GM12878 (cell line): ENCODE measurements around the gene GAGE10. TPM values are rescaled to one million over a fixed set of nuclear protein-coding genes. Genes with fewer than 3 reads are reported as not detected.

ENCODE experiments used
- ATAC-seq: fragments of 200-7000 bp; cut with Tn5 transposase; 3 replicates; pipeline ENCODE4 v1.9.1; 2020; ENCODE audit warnings: mild to moderate bottlenecking, moderate library complexity
- BruUV-seq: library from RNA; stranded (reverse); fragments of 400-500 nt; replicated peaks from 2 replicates; lab custom pipeline; 2021; lab: Mats Ljungman, UMichigan
- CTCF ChIA-PET: fragments of 300-600 bp; sonication (Branson Sonifier 250); formaldehyde crosslinking; extraction: SDS; loops from one replicate; lab custom pipeline; 2021; ENCODE audit warnings: inconsistent platforms; lab: Yijun Ruan, JAX
- POLR2A ChIA-PET: fragments of 350-600 bp; formaldehyde crosslinking; extraction: SDS; loops from one replicate; lab custom pipeline; 2021; ENCODE audit warnings: inconsistent platforms; lab: Charles Lee
- RAD21 ChIA-PET: fragments of 300-600 bp; sonication (Branson Sonifier 250); formaldehyde crosslinking; loops from one replicate; lab custom pipeline; 2023; ENCODE audit warnings: antibody characterized with exemption; ENCODE audit not compliant: unreplicated experiment; lab: Charles Lee
- SMC1A ChIA-PET: fragments of 300-600 bp; sonication (Branson Sonifier 250); formaldehyde crosslinking; loops from one replicate; lab custom pipeline; 2023; ENCODE audit not compliant: unreplicated experiment, uncharacterized antibody; lab: Charles Lee
- DNase-seq: peaks from one replicate; pipeline ENCODE4 v3.0.0-alpha.2; 2011; ENCODE audit warnings: low read depth, low spot score
- FAIRE-seq: peaks from 3 replicates; lab custom pipeline; 2011; peaks lifted over from hg19 to GRCh38; lab: Jason Lieb, UNC
- H2AFZ ChIP-seq: 2 replicates; pipeline ENCODE4 v1.6.0; 2011; ENCODE audit warnings: low read depth, low read length, control low read depth; ENCODE audit not compliant: control insufficient read depth
- H3K27ac ChIP-seq: 2 replicates; pipeline ENCODE4 v1.5.1; 2011; ENCODE audit warnings: control low read depth; ENCODE audit not compliant: control insufficient read depth, insufficient read depth
- H3K27me3 ChIP-seq, 2 experiments: replicated peaks in 1 of 2; 2 replicates each; pipeline versions ENCODE4 v1.6.0 to v1.6.1; 2011; ENCODE audit warnings: low read length in 1 of 2; ENCODE audit not compliant: control insufficient read depth in 2 of 2, insufficient read depth in 2 of 2
- H3K36me3 ChIP-seq, 2 experiments: 2 replicates each; pipeline ENCODE4 v1.5.1; 2011; ENCODE audit warnings: low read length in 1 of 2; ENCODE audit not compliant: control insufficient read depth in 2 of 2, insufficient read depth in 2 of 2
- H3K4me1 ChIP-seq: 2 replicates; pipeline ENCODE4 v1.6.1; 2011; ENCODE audit warnings: mild to moderate bottlenecking, low read length, moderate library complexity, mixed read lengths; ENCODE audit not compliant: control insufficient read depth, insufficient read depth
- H3K4me2 ChIP-seq: 2 replicates; pipeline ENCODE4 v1.6.0; 2011; ENCODE audit warnings: control low read depth; ENCODE audit not compliant: control insufficient read depth, insufficient read depth
- H3K4me3 ChIP-seq: fragments of 200-600 bp; sonication (generic); 2 replicates; pipeline ENCODE4 v1.5.1; 2016
- H3K79me2 ChIP-seq: 2 replicates; pipeline ENCODE4 v1.6.0; 2011; ENCODE audit warnings: low read length; ENCODE audit not compliant: control insufficient read depth, insufficient read depth
- H3K9ac ChIP-seq: 2 replicates; pipeline ENCODE4 v1.8.0; 2011; ENCODE audit warnings: low read length, control low read depth, mixed read lengths; ENCODE audit not compliant: control insufficient read depth, insufficient read depth
- H3K9me3 ChIP-seq: replicated peaks from 3 replicates; pipeline ENCODE4 v1.5.1; 2011; ENCODE audit warnings: mild to moderate bottlenecking, low read length; ENCODE audit not compliant: control insufficient read depth, insufficient read depth
- H4K20me1 ChIP-seq: 2 replicates; pipeline ENCODE4 v1.6.0; 2011; ENCODE audit not compliant: control insufficient read depth, insufficient read depth
- BHLHE40 ChIP-seq, 2 experiments: fragments of 450-650 bp in 1 of 2; IDR thresholded peaks; 2 replicates each; pipeline ENCODE4 v1.6.1; 2011 to 2017; ENCODE audit warnings: low read depth in 2 of 2, borderline replicate concordance in 1 of 2, improper control_type of control experiment in 1 of 2, low read length in 1 of 2, mild to moderate bottlenecking in 1 of 2
- CBX5 ChIP-seq: sonication (generic); IDR thresholded peaks from 2 replicates; pipeline ENCODE4 v1.6.1; 2016; ENCODE audit warnings: low read depth, moderate library complexity, mild to moderate bottlenecking, inconsistent platforms
- ESRRA ChIP-seq: IDR thresholded peaks from 2 replicates; pipeline ENCODE4 v1.6.1; 2012; ENCODE audit warnings: mild to moderate bottlenecking, low read length, improper control_type of control experiment
- ETV6 ChIP-seq, 2 experiments: fragments of 450-650 bp in 1 of 2; IDR thresholded peaks in 1 of 2; conservative IDR thresholded peaks in 1 of 2; 2 replicates each; pipeline ENCODE4 v1.6.1; 2014; ENCODE audit warnings: antibody characterized with exemption in 1 of 2, borderline replicate concordance in 1 of 2, low read depth in 1 of 2, mild to moderate bottlenecking in 1 of 2, moderate library complexity in 1 of 2
- MTA3 ChIP-seq: IDR thresholded peaks from 2 replicates; pipeline ENCODE4 v1.6.1; 2012; ENCODE audit warnings: low read length, inconsistent platforms, borderline replicate concordance
- MXI1 ChIP-seq: fragments of 150-350 bp; IDR thresholded peaks from 2 replicates; pipeline ENCODE4 v1.6.1; 2011; ENCODE audit warnings: low read depth, mild to moderate bottlenecking, inconsistent platforms, low read length, improper control_type of control experiment
- PAX8 ChIP-seq: fragments of 450-650 bp; IDR thresholded peaks from 2 replicates; pipeline ENCODE4 v1.6.1; 2017; ENCODE audit warnings: mild to moderate bottlenecking, moderate library complexity
- RELA ChIP-seq: fragments of 450-650 bp; IDR thresholded peaks from 2 replicates; pipeline ENCODE4 v1.8.0; 2014; ENCODE audit warnings: borderline replicate concordance; ENCODE audit not compliant: partially characterized antibody
- SREBF1 ChIP-seq: IDR thresholded peaks from 2 replicates; pipeline ENCODE4 v1.6.1; 2012; ENCODE audit warnings: mild to moderate bottlenecking, low read length
- STAT3 ChIP-seq: IDR thresholded peaks from 2 replicates; pipeline ENCODE4 v1.6.1; 2011; ENCODE audit warnings: low read depth, low read length, improper control_type of control experiment
- TCF7 ChIP-seq: IDR thresholded peaks from 2 replicates; pipeline ENCODE4 v1.6.1; 2014; ENCODE audit warnings: antibody characterized with exemption, borderline replicate concordance
- ZBED1 ChIP-seq: IDR thresholded peaks from 2 replicates; pipeline ENCODE4 v1.6.1; 2016; ENCODE audit warnings: borderline replicate concordance
- ZNF24 ChIP-seq: fragments of 450-650 bp; IDR thresholded peaks from 2 replicates; pipeline ENCODE4 v1.6.1; 2017; ENCODE audit warnings: antibody characterized with exemption, mild to moderate bottlenecking
- ZNF384 ChIP-seq: IDR thresholded peaks from 2 replicates; pipeline ENCODE4 v1.6.1; 2012; ENCODE audit warnings: low read depth, mild to moderate bottlenecking, low read length, improper control_type of control experiment, borderline replicate concordance
- WGBS: methylation state at CpG from one replicate; pipeline ENCODE4 v1.1.6; 2016; ENCODE audit warnings: low lambda C conversion rate; ENCODE audit not compliant: insufficient replicate concordance, insufficient coverage; ENCODE audit errors: missing lambda C conversion rate; 5-methylcytosine and 5-hydroxymethylcytosine counted together
- in situ Hi-C: fragments of 300-500 bp; cut with MboI; formaldehyde crosslinking; loops from 9 replicates; pipeline ENCODE4 v1.14.3; 2018; ENCODE audit warnings: mixed read lengths
- intact Hi-C: fragments of 100-400 bp; cut with micrococcal nuclease; formaldehyde crosslinking; loops from one replicate; pipeline ENCODE4 v1.14.2; 2022; ENCODE audit not compliant: unreplicated experiment
- polyA plus RNA-seq, 11 experiments: library from polyadenylated mRNA; depleted of rRNA in 4 of 11; unstranded in 6 of 11; stranded (reverse) in 5 of 11; fragments of >200 nt; fragmentation: Nextera tagmentation in 4 of 11; fragmentation: Illumina TruSeq in 1 of 11; extraction: Ambion mirVana in 4 of 11; extraction: Trizol in 1 of 11; gene quantifications; 1 replicate in 1 of 11; 2 replicates in 10 of 11; pipeline versions ENCODE4 v1.2.1 to v1.2.3, GENCODE V29; 2011 to 2016; ENCODE audit warnings: inconsistent platforms in 2 of 11, missing spikeins in 2 of 11, low read depth in 1 of 11
- total RNA-seq, 4 experiments: library from RNA; depleted of rRNA in 3 of 4; stranded (reverse); fragments of >200 nt in 3 of 4; fragmentation: Illumina TruSeq in 1 of 4; extraction: Trizol in 1 of 4; gene quantifications; 2 replicates each; pipeline versions ENCODE4 v1.2.1 to v1.2.3, GENCODE V29; 2013 to 2021
- TF ChIP-seq, protein P1 (sequence below), 3 experiments: IDR thresholded peaks in 2 of 3; conservative IDR thresholded peaks in 1 of 3; 2 replicates each; pipeline ENCODE4 v1.5.1; 2011; ENCODE audit warnings: low read depth in 3 of 3, low read length in 3 of 3, mild to moderate bottlenecking in 3 of 3, control low read depth in 2 of 3, moderate library complexity in 2 of 3, inconsistent platforms in 1 of 3, mixed read lengths in 1 of 3; ENCODE audit not compliant: control insufficient read depth in 2 of 3, insufficient read depth in 1 of 3; ENCODE audit errors: extremely low read depth in 1 of 3
- TF ChIP-seq, protein P2 (sequence below): fragments of 450-650 bp; IDR thresholded peaks from 2 replicates; pipeline ENCODE4 v1.6.1; 2014; ENCODE audit warnings: mild to moderate bottlenecking
- TF ChIP-seq, protein P3 (sequence below): fragments of 450-650 bp; IDR thresholded peaks from 2 replicates; pipeline ENCODE4 v1.6.1; 2017; ENCODE audit warnings: mild to moderate bottlenecking

The GAGE10 gene
- total and polyA plus RNA-seq, 10 of the 15 experiments (the other 5 are each of a cell fraction or from before 2014, with no cell fraction given), result not detected

DNA sequence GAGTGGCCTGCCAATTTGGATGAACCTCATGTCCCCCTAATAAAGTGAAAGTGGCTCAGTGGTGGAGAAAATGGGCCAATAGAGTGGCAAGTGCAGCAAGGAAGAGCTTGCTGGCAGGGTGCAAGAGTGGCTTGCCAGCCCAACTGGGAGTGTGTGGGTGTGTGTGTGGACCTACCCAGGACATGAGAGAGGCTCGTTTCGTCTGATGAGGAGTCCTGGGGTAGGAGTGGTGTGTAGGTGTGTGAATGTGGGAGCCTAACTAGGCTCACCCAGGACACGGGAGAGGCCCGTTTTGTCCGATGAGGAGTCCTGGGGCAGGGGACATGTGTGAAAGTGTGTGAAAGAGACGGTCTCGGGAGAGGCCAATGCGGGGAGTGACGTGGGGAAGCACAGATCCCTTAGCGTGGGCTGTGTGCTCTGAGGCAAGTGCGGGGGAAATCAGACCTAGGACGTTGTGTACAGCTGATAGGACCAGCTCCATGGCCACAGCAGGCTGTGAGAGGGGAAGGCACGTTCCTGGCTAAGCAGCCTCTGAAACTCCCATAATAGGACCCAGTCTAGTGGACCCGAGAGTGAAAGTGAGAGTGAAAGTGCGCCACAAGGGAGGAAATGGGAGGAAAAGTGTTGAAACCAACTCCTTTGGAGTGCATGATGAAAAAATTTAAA is 5.3 kb downstream of the GAGE10 start (continued):
- TF ChIP-seq ZNF384 (no peak), STAT3 (no peak), SREBF1 (no peak), PAX8 (no peak), BHLHE40 (IDR thresholded peaks at IDR 0.05; ENCODE audit: borderline replicate concordance in 1 of 2, low read depth in 2 of 2, low read length in 1 of 2) (peak; percentile 24 to 65; a peak in 2 of 4 replicates)

DNA sequence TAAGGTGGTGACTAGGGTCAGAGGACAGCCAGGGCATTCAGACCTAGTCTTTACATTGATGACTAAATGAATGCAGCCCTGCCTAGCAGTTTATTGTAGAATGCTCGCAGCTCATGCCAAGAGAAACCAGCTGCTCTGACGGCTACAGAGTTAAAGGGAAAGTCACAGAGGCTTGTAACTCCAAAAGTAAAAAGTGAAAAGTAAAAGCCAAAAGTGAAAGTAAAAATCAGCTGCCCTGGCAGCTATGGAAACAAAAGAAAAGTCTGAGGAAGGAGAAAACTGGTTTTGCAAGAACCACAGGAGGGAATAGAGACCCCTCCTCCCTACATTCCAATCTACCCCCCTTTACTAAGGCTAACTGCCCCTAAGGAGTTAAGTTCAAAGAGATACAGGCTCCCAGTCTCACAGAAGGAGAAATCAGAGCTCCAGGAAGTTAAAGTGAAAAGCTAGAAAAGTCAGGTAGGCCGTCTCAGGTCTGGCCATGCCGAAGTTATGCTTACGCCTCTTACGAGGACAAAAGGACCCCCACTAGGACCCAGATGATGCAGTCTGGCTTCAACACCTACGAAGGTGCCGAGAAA is 6.0 kb downstream of the GAGE10 start:
- intact Hi-C loops, result no loop called here
- SMC1A ChIA-PET, result no interaction called here
- peak; percentile 23 for FAIRE-seq
- WGBS, result 49% methylated on average over 8 of the region's 8 CpGs
- Histone ChIP-seq H3K4me1 (peaks cover 5% of the 10 kb centered on the region), H3K36me3 (no peaks in the 10 kb centered on the region), H4K20me1 (no peaks in the 10 kb centered on the region), H2AFZ (peak overlapping the region; percentile 47), H3K9me3 (no peaks in the 10 kb centered on the region), H3K4me2 (peak overlapping the region; percentile 69; the same call in 1 of the 2 replicates), H3K4me3 (no peak overlapping the region), H3K9ac (no peak overlapping the region), H3K79me2 (no peaks in the 10 kb centered on the region), H3K27ac (no peak overlapping the region; the same call in 1 of the 2 replicates), H3K27me3 (no peaks in the 10 kb centered on the region)
- POLR2A ChIA-PET, result no interaction called here
- in situ Hi-C loops, result no loop called here
- DNase-seq, result no peak
- ATAC-seq, result peak; percentile 56
- BruUV-seq, result no TSS peak
- RAD21 ChIA-PET, result interaction anchor here (0.9 kb wide), 1 partner anchor 40 kb away, joined by 3 read pairs; no protein-coding TSS in a partner anchor
- CTCF ChIA-PET, result interaction anchor here (0.9 to 1.1 kb wide), 2 partner anchors 17 to 119 kb away, joined by 3 read pairs; no protein-coding TSS in a partner anchor
- TF ChIP-seq, protein P1, sequence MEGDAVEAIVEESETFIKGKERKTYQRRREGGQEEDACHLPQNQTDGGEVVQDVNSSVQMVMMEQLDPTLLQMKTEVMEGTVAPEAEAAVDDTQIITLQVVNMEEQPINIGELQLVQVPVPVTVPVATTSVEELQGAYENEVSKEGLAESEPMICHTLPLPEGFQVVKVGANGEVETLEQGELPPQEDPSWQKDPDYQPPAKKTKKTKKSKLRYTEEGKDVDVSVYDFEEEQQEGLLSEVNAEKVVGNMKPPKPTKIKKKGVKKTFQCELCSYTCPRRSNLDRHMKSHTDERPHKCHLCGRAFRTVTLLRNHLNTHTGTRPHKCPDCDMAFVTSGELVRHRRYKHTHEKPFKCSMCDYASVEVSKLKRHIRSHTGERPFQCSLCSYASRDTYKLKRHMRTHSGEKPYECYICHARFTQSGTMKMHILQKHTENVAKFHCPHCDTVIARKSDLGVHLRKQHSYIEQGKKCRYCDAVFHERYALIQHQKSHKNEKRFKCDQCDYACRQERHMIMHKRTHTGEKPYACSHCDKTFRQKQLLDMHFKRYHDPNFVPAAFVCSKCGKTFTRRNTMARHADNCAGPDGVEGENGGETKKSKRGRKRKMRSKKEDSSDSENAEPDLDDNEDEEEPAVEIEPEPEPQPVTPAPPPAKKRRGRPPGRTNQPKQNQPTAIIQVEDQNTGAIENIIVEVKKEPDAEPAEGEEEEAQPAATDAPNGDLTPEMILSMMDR (IDR thresholded peaks at IDR 0.05 in 2 of 3, conservative IDR thresholded peaks at IDR 0.05 in 1 of 3; ENCODE audit: control insufficient read depth in 2 of 3, extremely low read depth in 1 of 3, insufficient read depth in 1 of 3, low read depth in 3 of 3, low read length in 3 of 3), result no peak
- TF ChIP-seq, protein P2, sequence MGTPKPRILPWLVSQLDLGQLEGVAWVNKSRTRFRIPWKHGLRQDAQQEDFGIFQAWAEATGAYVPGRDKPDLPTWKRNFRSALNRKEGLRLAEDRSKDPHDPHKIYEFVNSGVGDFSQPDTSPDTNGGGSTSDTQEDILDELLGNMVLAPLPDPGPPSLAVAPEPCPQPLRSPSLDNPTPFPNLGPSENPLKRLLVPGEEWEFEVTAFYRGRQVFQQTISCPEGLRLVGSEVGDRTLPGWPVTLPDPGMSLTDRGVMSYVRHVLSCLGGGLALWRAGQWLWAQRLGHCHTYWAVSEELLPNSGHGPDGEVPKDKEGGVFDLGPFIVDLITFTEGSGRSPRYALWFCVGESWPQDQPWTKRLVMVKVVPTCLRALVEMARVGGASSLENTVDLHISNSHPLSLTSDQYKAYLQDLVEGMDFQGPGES, result no peak
- TF ChIP-seq RELA (no peak), MTA3 (no peak), ZNF24 (no peak), STAT3 (no peak), CBX5 (no peak), ETV6 (conservative IDR thresholded peaks at IDR 0.05 in 1 of 2, IDR thresholded peaks at IDR 0.05 in 1 of 2; ENCODE audit: borderline replicate concordance in 1 of 2, low read depth in 1 of 2) (no peak), TCF7 (no peak), ZBED1 (no peak), ESRRA (no peak), MXI1 (no peak)
- TF ChIP-seq, protein P3, sequence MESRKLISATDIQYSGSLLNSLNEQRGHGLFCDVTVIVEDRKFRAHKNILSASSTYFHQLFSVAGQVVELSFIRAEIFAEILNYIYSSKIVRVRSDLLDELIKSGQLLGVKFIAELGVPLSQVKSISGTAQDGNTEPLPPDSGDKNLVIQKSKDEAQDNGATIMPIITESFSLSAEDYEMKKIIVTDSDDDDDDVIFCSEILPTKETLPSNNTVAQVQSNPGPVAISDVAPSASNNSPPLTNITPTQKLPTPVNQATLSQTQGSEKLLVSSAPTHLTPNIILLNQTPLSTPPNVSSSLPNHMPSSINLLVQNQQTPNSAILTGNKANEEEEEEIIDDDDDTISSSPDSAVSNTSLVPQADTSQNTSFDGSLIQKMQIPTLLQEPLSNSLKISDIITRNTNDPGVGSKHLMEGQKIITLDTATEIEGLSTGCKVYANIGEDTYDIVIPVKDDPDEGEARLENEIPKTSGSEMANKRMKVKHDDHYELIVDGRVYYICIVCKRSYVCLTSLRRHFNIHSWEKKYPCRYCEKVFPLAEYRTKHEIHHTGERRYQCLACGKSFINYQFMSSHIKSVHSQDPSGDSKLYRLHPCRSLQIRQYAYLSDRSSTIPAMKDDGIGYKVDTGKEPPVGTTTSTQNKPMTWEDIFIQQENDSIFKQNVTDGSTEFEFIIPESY, result no peak
